HFF-Myc (cell line): ENCODE results near the gene SERINC3.

Experiments
- DNase-seq: peaks from one replicate; pipeline ENCODE4 v3.0.0-alpha.2; 2011; ENCODE audit warnings: low read depth; ENCODE audit errors: extremely low read depth
- H3K4me3 ChIP-seq: replicated peaks from 2 replicates; pipeline ENCODE4 v1.5.1; 2011; ENCODE audit warnings: low read depth, mild to moderate bottlenecking, control low read depth, low read length
- TF ChIP-seq, protein P1 (sequence below): IDR thresholded peaks from 2 replicates; pipeline ENCODE4 v1.5.1; 2012; ENCODE audit warnings: mild to moderate bottlenecking, low read depth, low read length, control low read depth; ENCODE audit errors: missing control alignments

Gene SERINC3

DNA sequence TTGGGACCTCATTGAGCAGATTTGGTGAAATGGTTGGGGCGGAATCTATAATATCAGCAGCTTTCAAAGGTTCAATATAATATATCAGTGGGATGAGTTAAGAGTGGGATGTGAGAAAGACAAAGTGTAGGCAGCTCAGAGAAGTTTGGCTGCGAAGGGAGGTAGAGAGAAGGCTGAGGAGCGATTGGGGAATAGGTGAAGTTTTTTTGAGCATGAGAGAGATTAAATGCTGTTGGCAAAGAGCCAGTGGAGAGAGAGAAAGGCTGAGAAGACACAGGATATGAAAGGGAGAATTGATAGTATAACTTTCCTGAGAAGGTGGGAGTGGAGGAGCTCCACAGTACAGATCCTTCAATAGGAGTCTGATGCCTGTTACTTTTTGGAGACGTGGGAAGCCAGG, 12.1 kb upstream of the SERINC3 start:
- DNase-seq = no peak
- H3K4me3 ChIP-seq = no peak overlapping the region
- TF ChIP-seq, protein P1, sequence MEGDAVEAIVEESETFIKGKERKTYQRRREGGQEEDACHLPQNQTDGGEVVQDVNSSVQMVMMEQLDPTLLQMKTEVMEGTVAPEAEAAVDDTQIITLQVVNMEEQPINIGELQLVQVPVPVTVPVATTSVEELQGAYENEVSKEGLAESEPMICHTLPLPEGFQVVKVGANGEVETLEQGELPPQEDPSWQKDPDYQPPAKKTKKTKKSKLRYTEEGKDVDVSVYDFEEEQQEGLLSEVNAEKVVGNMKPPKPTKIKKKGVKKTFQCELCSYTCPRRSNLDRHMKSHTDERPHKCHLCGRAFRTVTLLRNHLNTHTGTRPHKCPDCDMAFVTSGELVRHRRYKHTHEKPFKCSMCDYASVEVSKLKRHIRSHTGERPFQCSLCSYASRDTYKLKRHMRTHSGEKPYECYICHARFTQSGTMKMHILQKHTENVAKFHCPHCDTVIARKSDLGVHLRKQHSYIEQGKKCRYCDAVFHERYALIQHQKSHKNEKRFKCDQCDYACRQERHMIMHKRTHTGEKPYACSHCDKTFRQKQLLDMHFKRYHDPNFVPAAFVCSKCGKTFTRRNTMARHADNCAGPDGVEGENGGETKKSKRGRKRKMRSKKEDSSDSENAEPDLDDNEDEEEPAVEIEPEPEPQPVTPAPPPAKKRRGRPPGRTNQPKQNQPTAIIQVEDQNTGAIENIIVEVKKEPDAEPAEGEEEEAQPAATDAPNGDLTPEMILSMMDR = no peak

DNA sequence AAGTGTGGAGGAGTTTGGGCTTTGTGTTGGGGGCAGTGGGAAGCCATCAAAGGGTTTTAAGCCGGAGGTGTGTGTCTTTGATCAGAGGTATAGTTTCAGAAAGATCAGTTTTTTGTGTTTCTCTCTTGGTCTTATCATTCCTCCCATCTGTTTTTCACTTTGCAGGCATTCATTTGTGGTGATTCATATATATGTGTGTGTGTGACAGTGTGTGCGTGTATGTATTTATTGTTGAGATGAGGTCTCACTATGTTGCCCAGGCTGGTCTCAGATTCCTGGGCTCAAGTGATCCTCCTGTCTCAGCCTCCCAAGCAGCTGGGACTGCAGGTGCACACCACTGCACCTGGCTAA, 11.1 kb upstream of the SERINC3 start:
- peak overlapping the region; percentile 56 for H3K4me3 ChIP-seq
- DNase-seq = no peak
- TF ChIP-seq, protein P1 = no peak

DNA sequence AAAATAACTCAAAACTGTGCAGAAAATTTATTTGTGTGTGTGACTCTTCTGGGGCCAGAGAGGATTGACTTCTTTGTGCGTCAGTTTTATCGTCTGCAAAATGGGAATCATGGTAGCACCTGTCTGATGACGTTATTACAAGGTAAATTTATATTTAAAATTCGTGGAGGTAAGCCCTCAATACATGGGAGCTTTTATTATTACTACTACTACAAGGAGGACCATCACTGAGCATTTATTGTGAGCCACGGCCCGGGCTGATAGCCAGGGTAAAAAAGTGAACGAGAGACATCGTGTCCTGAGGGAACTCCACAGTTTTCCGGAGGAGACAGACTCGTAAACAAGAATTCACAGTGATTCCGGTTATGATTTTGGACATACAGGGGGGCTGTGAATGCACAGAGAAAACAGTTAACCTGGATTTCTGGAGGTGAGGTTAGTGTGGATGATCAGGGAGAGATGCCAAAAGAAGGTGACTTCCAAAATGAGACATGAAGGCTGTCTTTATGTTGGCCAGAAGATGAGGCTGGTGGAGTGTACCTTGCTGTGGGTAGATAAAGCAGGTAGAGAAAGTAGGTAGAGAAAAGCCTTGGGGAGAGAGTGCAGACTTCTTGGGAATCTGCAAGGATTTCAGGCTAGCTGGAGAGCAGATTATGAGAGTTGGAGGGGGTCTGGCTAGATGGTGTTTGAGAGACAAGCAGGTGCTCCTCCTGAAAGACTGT, 10.6 kb upstream of the SERINC3 start:
- no peak for DNase-seq
- peak overlapping the region; percentile 56 for H3K4me3 ChIP-seq
- TF ChIP-seq, protein P1 = no peak

DNA sequence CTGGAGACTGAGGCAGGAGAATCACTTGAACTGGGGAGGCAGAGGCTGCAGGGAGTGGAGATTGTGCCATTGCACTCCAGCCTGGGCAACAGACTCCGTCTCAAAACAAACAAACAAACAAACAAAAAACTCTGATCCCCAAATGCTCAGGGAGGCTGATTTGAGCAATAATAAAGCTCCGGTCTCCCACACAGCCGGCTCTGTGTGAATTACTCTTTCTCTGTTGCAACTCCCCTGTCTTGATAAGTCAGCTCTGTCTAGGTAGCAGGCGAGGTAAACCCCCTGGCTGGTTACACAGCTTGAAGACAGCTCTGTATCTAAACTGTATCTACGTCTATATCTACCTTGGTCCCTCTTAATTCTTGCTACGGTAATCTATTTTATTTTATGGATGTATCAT, 6.4 kb upstream of the SERINC3 start:
- no peak overlapping the region for H3K4me3 ChIP-seq
- TF ChIP-seq, protein P1 = no peak
- DNase-seq = no peak

DNA sequence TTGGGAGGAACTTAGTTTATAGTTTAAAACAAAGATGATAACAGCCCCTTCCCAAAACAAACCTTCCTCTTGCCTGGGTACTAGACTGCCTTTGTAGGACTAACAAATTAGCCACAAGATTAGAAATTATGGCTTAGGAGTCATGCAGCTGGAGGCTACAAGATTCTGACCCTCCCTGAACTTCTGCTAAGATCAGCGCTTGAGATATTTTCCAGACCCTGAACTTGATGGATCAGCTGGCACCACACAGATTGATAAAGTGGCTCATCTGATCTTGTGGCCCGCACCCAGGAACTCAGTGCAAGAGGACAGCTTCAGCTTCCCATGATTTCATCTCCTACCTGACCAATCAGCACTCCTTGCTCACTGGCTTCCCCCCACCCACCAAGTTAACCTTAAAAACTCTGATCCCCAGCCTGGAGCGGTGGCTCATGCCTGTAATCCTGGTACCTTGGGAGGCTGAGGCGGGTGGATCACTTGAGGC, 5.9 kb upstream of the SERINC3 start:
- no peak for DNase-seq
- H3K4me3 ChIP-seq = no peak overlapping the region
- TF ChIP-seq, protein P1 = no peak

DNA sequence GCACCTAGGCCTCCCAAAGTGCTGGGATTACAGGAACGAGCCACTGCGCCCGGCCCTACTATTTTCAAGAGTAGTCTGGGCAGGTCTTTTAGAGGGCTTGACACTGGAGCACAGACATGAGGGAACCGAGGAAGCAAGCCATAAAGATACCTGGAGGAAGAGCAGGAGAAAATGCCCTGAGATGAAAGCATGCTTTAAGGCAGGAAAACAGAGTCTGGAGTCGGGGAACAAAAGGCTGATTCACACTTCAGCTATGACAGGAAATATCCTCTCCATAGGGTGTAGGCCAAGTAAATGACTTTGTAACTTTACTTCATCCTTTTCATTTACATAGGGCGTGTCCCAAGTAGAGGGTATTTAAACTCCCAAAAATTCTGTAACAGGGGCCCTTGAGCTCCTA, 4.3 kb upstream of the SERINC3 start:
- TF ChIP-seq, protein P1 = no peak
- no peak overlapping the region for H3K4me3 ChIP-seq
- no peak for DNase-seq

DNA sequence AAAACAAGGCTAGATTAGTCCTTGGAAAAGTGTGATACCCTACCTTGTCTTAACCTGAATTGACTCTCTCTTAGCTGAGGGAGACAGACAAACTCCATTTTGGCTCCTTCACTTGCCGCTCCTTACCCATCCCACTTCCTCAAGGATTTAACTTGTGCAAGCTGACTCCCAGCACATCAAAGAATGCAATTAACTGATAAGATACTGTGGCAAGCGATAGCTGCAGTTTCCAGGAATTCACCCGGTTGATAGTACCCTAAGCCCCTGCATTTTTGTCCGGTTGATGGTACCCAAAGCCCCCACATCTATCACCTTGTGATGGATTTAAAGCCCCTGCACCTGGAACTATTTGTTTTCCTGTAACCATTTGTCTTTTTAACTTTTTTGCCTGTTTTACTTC, 1.9 kb upstream of the SERINC3 start:
- DNase-seq = no peak
- no peak overlapping the region for H3K4me3 ChIP-seq
- TF ChIP-seq, protein P1 = no peak
